Measurements from ENCODE around the gene PIK3R5.

Gene PIK3R5

GRCh38 chr17:8843344-8843743 is 122.2 kb downstream of the PIK3R5 start:
- no peak for DNase-seq (ENCODE audit: low read depth)
- no peak for TF ChIP-seq CTCF (IDR thresholded peaks at IDR 0.05; ENCODE audit: control insufficient read depth, extremely low read depth, insufficient read depth)
- H3K4me3 ChIP-seq (ENCODE audit: low read depth, low read length) = no peak overlapping the region

GRCh38 chr17:8841844-8842243 is 123.7 kb downstream of the PIK3R5 start:
- H3K4me3 ChIP-seq (ENCODE audit: low read depth, low read length) = no peak overlapping the region
- no peak for DNase-seq (ENCODE audit: low read depth)
- TF ChIP-seq CTCF (IDR thresholded peaks at IDR 0.05; ENCODE audit: control insufficient read depth, extremely low read depth, insufficient read depth) = no peak

- no peak for TF ChIP-seq CTCF (IDR thresholded peaks at IDR 0.05; ENCODE audit: control insufficient read depth, extremely low read depth, insufficient read depth)
- H3K4me3 ChIP-seq (ENCODE audit: low read depth, low read length) = no peak overlapping the region
- no peak for DNase-seq (ENCODE audit: low read depth)
Measured at GRCh38 chr17:8839410-8839935, 126.0 kb downstream of the PIK3R5 start.

- no peak overlapping the region for H3K4me3 ChIP-seq (ENCODE audit: low read depth, low read length)
- no peak for TF ChIP-seq CTCF (IDR thresholded peaks at IDR 0.05; ENCODE audit: control insufficient read depth, extremely low read depth, insufficient read depth)
- DNase-seq (ENCODE audit: low read depth) = no peak
Measured at GRCh38 chr17:8838551-8839095, 126.9 kb downstream of the PIK3R5 start.

- peak; percentile 18 for DNase-seq (ENCODE audit: low read depth)
- peak overlapping the region; percentile 13; the same call in 1 of the 2 replicates for H3K4me3 ChIP-seq (ENCODE audit: low read depth, low read length)
- no peak for TF ChIP-seq CTCF (IDR thresholded peaks at IDR 0.05; ENCODE audit: control insufficient read depth, extremely low read depth, insufficient read depth)
Measured at GRCh38 chr17:8837563-8838075, 127.9 kb downstream of the PIK3R5 start.

- no peak for TF ChIP-seq CTCF (IDR thresholded peaks at IDR 0.05; ENCODE audit: control insufficient read depth, extremely low read depth, insufficient read depth)
- no peak overlapping the region for H3K4me3 ChIP-seq (ENCODE audit: low read depth, low read length)
- no peak for DNase-seq (ENCODE audit: low read depth)
Measured at GRCh38 chr17:8836821-8837562, 128.5 kb downstream of the PIK3R5 start.
